Activated T-cell treated with anti-CD3 and anti-CD28 coated beads, Interleukin-2, amount 50 U/mL, for 24 hours (primary cell): ENCODE data around the gene CSPG5.
A peak's percentile ranks its signal among the peaks of the same experiment; 100 is the strongest.

Experiments
- DNase-seq: peaks from one replicate; pipeline ENCODE4 v3.0.0-alpha.2; 2020
- H3K27ac Mint-ChIP-seq: 2 replicates; pipeline ENCODE4 v1.8.0; 2020; ENCODE audit warnings: mild to moderate bottlenecking, mixed read lengths
- H3K27me3 Mint-ChIP-seq: 2 replicates; pipeline ENCODE4 v1.8.0; 2020; ENCODE audit warnings: mixed read lengths
- H3K36me3 Mint-ChIP-seq: 2 replicates; pipeline ENCODE4 v1.8.0; 2020; ENCODE audit warnings: low read depth, mixed read lengths
- H3K4me1 Mint-ChIP-seq: 2 replicates; pipeline ENCODE4 v1.8.0; 2020; ENCODE audit warnings: low read depth, mixed read lengths
- H3K4me3 Mint-ChIP-seq: 2 replicates; pipeline ENCODE4 v1.8.0; 2020; ENCODE audit warnings: mild to moderate bottlenecking, moderate library complexity, mixed read lengths
- H3K9me3 Mint-ChIP-seq: 2 replicates; pipeline ENCODE4 v1.8.0; 2020; ENCODE audit warnings: mixed read lengths

CSPG5 gene

GRCh38 chr3:47512416-47513124 lies 66.1 kb downstream of the CSPG5 start:
- H3K9me3 Mint-ChIP-seq, result no peaks in the 10 kb centered on the region
- peaks cover 54% of the 10 kb centered on the region for H3K36me3 Mint-ChIP-seq
- peaks cover 19% of the 10 kb centered on the region for H3K4me1 Mint-ChIP-seq
- no peak for DNase-seq
- peak overlapping the region; percentile 100 for H3K27ac Mint-ChIP-seq
- H3K4me3 Mint-ChIP-seq, result peak overlapping the region; percentile 98
- no peaks in the 10 kb centered on the region for H3K27me3 Mint-ChIP-seq
